Astrocyte (in vitro differentiated cells and primary cell): ENCODE results near the gene ITGAE. TPM values are rescaled to one million over a fixed set of nuclear protein-coding genes. Genes with fewer than 3 reads are reported as not detected.

ENCODE experiments used
- DNase-seq: peaks from one replicate; pipeline ENCODE4 v3.0.0-alpha.2; 2010; ENCODE audit warnings: low read depth
- FAIRE-seq: peaks from 2 replicates; lab custom pipeline; 2011; peaks lifted over from hg19 to GRCh38; lab: Jason Lieb, UNC
- H2AFZ ChIP-seq: 2 replicates; pipeline ENCODE4 v1.6.0; 2012; ENCODE audit warnings: low read depth, low read length, inconsistent platforms
- H3K27ac ChIP-seq: 2 replicates; pipeline ENCODE4 v1.5.1; 2011; ENCODE audit warnings: low read depth, low read length, inconsistent platforms
- H3K27me3 ChIP-seq: 2 replicates; pipeline ENCODE4 v1.6.0; 2011; ENCODE audit warnings: low read length, inconsistent platforms; ENCODE audit not compliant: insufficient read depth
- H3K36me3 ChIP-seq: 2 replicates; pipeline ENCODE4 v1.5.1; 2011; ENCODE audit warnings: low read length, inconsistent platforms; ENCODE audit not compliant: insufficient read depth
- H3K4me1 ChIP-seq: 2 replicates; pipeline ENCODE4 v1.5.1; 2011; ENCODE audit warnings: low read length, inconsistent platforms; ENCODE audit not compliant: insufficient read depth
- H3K4me2 ChIP-seq: 2 replicates; pipeline ENCODE4 v1.6.0; 2012; ENCODE audit warnings: low read length, inconsistent platforms
- H3K4me3 ChIP-seq: 2 replicates; pipeline ENCODE4 v1.5.1; 2011; ENCODE audit warnings: low read depth, mild to moderate bottlenecking, low read length, inconsistent platforms; ENCODE audit not compliant: insufficient read depth
- H3K79me2 ChIP-seq: 2 replicates; pipeline ENCODE4 v1.6.0; 2012; ENCODE audit warnings: mild to moderate bottlenecking, low read length, inconsistent platforms; ENCODE audit not compliant: insufficient read depth
- H3K9ac ChIP-seq: 2 replicates; pipeline ENCODE4 v1.6.0; 2012; ENCODE audit warnings: mild to moderate bottlenecking, low read length, inconsistent platforms
- H3K9me3 ChIP-seq: 2 replicates; pipeline ENCODE4 v1.5.1; 2012; ENCODE audit warnings: low read depth, mild to moderate bottlenecking, low read length, inconsistent platforms; ENCODE audit not compliant: insufficient read depth
- H4K20me1 ChIP-seq: 2 replicates; pipeline ENCODE4 v1.6.0; 2012; ENCODE audit warnings: low read length, inconsistent platforms; ENCODE audit not compliant: insufficient read depth
- H3K27ac Mint-ChIP-seq: one replicate; pipeline ENCODE4 v1.8.0; 2021; ENCODE audit warnings: mild to moderate bottlenecking, mixed read lengths; ENCODE audit not compliant: unreplicated experiment
- H3K27me3 Mint-ChIP-seq: one replicate; pipeline ENCODE4 v1.8.0; 2021; ENCODE audit warnings: low read depth, mixed read lengths; ENCODE audit not compliant: unreplicated experiment
- H3K36me3 Mint-ChIP-seq: one replicate; pipeline ENCODE4 v1.8.0; 2021; ENCODE audit warnings: low read depth, mixed read lengths; ENCODE audit not compliant: unreplicated experiment
- H3K4me1 Mint-ChIP-seq: one replicate; pipeline ENCODE4 v1.8.0; 2021; ENCODE audit warnings: low read depth, mixed read lengths; ENCODE audit not compliant: unreplicated experiment
- H3K4me3 Mint-ChIP-seq: one replicate; pipeline ENCODE4 v1.8.0; 2021; ENCODE audit warnings: mild to moderate bottlenecking, moderate library complexity, mixed read lengths; ENCODE audit not compliant: unreplicated experiment
- H3K9me3 Mint-ChIP-seq: one replicate; pipeline ENCODE4 v1.8.0; 2021; ENCODE audit warnings: mild to moderate bottlenecking, mixed read lengths; ENCODE audit not compliant: unreplicated experiment
- CTCF ChIP-seq: IDR thresholded peaks from 2 replicates; pipeline ENCODE4 v1.5.1; 2011; ENCODE audit warnings: low read depth, mild to moderate bottlenecking, inconsistent platforms, low read length, moderate library complexity; ENCODE audit not compliant: insufficient read depth
- EZH2 ChIP-seq: IDR thresholded peaks from 2 replicates; pipeline ENCODE4 v1.6.1; 2012; ENCODE audit warnings: mild to moderate bottlenecking, low read length, inconsistent platforms; ENCODE audit not compliant: insufficient read depth
- total RNA-seq: library from RNA; stranded (reverse); gene quantifications from 2 replicates; pipeline ENCODE4 v1.2.1, GENCODE V29; 2021

The ITGAE gene
- total RNA-seq, 1 donor from 2014 or later: 30.9 TPM

GRCh38 chr17:3814361-3814760 is 13.4 kb upstream of the ITGAE start:
- H3K27ac ChIP-seq: no peak overlapping the region
- TF ChIP-seq EZH2 (no peak), CTCF (no peak)
- no peak overlapping the region for H3K4me3 ChIP-seq
- no peak overlapping the region for H3K9ac ChIP-seq
- H3K4me1 ChIP-seq: no peaks in the 10 kb centered on the region
- no peak overlapping the region for H2AFZ ChIP-seq
- Mint-ChIP-seq H3K4me1 (peaks cover 4% of the 10 kb centered on the region), H3K9me3 (no peaks in the 10 kb centered on the region), H3K27me3 (no peaks in the 10 kb centered on the region), H3K27ac (no peak overlapping the region), H3K36me3 (peaks cover 17% of the 10 kb centered on the region), H3K4me3 (no peak overlapping the region)
- H4K20me1 ChIP-seq: no peaks in the 10 kb centered on the region
- peaks cover 38% of the 10 kb centered on the region for H3K36me3 ChIP-seq
- H3K4me2 ChIP-seq: no peak overlapping the region
- DNase-seq (no peak), FAIRE-seq (no peak)
- H3K79me2 ChIP-seq: no peaks in the 10 kb centered on the region
- no peaks in the 10 kb centered on the region for H3K27me3 ChIP-seq
- no peaks in the 10 kb centered on the region for H3K9me3 ChIP-seq

- TF ChIP-seq EZH2 (no peak), CTCF (no peak)
- Histone ChIP-seq H3K9me3 (no peaks in the 10 kb centered on the region), H4K20me1 (no peaks in the 10 kb centered on the region), H2AFZ (no peak overlapping the region), H3K79me2 (peaks cover under 1% of the 10 kb centered on the region), H3K27ac (no peak overlapping the region), H3K4me1 (peaks cover 8% of the 10 kb centered on the region), H3K4me2 (no peak overlapping the region), H3K36me3 (peaks cover 28% of the 10 kb centered on the region), H3K27me3 (no peaks in the 10 kb centered on the region), H3K9ac (no peak overlapping the region), H3K4me3 (no peak overlapping the region)
- FAIRE-seq: no peak
- no peak for DNase-seq
- Mint-ChIP-seq H3K27me3 (no peaks in the 10 kb centered on the region), H3K36me3 (peaks cover 17% of the 10 kb centered on the region), H3K4me3 (no peak overlapping the region), H3K27ac (no peak overlapping the region), H3K9me3 (no peaks in the 10 kb centered on the region), H3K4me1 (no peaks in the 10 kb centered on the region)
These were observed 12.2 kb upstream of the ITGAE start for GRCh38 chr17:3813171-3813570.

- no peak overlapping the region for H3K27ac Mint-ChIP-seq
- TF ChIP-seq EZH2 (no peak), CTCF (no peak)
These were observed 11.8 kb upstream of the ITGAE start for GRCh38 chr17:3812771-3813170.

More at GRCh38 chr17:3812771-3813170, 11.8 kb upstream of the ITGAE start:
- H3K27ac ChIP-seq: no peak overlapping the region
- H3K4me3 ChIP-seq: no peak overlapping the region
- FAIRE-seq: no peak
- peaks cover 11% of the 10 kb centered on the region for H3K4me1 ChIP-seq
- no peak for DNase-seq
- no peaks in the 10 kb centered on the region for H3K27me3 ChIP-seq
- peaks cover 3% of the 10 kb centered on the region for H3K79me2 ChIP-seq
- no peaks in the 10 kb centered on the region for H4K20me1 ChIP-seq
- H3K4me2 ChIP-seq: no peak overlapping the region
- Mint-ChIP-seq H3K9me3 (no peaks in the 10 kb centered on the region), H3K36me3 (peaks cover 17% of the 10 kb centered on the region), H3K4me1 (no peaks in the 10 kb centered on the region), H3K27me3 (no peaks in the 10 kb centered on the region), H3K4me3 (no peak overlapping the region)
- H3K9ac ChIP-seq: no peak overlapping the region
- H2AFZ ChIP-seq: no peak overlapping the region
- H3K36me3 ChIP-seq: peaks cover 24% of the 10 kb centered on the region
- H3K9me3 ChIP-seq: no peaks in the 10 kb centered on the region
